Mesenchymal stem cell (in vitro differentiated cells and primary cell): ENCODE measurements around the gene ST6GALNAC3.

ENCODE experiments used
- DNase-seq: peaks from one replicate; pipeline ENCODE4 v3.0.0-alpha.2; 2013
- H2AFZ ChIP-seq: one replicate; pipeline ENCODE4 v1.6.1; 2013; ENCODE audit warnings: low read depth, mild to moderate bottlenecking, control low read depth, inconsistent platforms, low read length, moderate library complexity
- H2AK5ac ChIP-seq: 2 replicates; pipeline ENCODE4 v1.6.1; 2013; ENCODE audit warnings: low read length, moderate library complexity, mild to moderate bottlenecking, inconsistent platforms; ENCODE audit not compliant: severe bottlenecking
- H2BK120ac ChIP-seq: one replicate; pipeline ENCODE4 v1.6.1; 2013; ENCODE audit warnings: low read depth, mild to moderate bottlenecking, inconsistent platforms, low read length, moderate library complexity
- H2BK12ac ChIP-seq, 2 experiments: one replicate each; pipeline ENCODE4 v1.6.1; 2013; ENCODE audit warnings: inconsistent platforms in 2 of 2, low read length in 2 of 2, mild to moderate bottlenecking in 2 of 2, moderate library complexity in 2 of 2, control low read depth in 1 of 2
- H2BK15ac ChIP-seq: one replicate; pipeline ENCODE4 v1.6.1; 2013; ENCODE audit warnings: mild to moderate bottlenecking, low read depth, inconsistent platforms; ENCODE audit not compliant: poor library complexity, severe bottlenecking
- H2BK5ac ChIP-seq: 2 replicates; pipeline ENCODE4 v1.6.1; 2013; ENCODE audit warnings: low read depth, mild to moderate bottlenecking, low read length, control low read depth, inconsistent platforms; ENCODE audit not compliant: poor library complexity, severe bottlenecking
- H3K14ac ChIP-seq, 2 experiments: one replicate each; pipeline ENCODE4 v1.6.1; 2013; ENCODE audit warnings: inconsistent platforms in 2 of 2, low read length in 2 of 2, control low read depth in 1 of 2, mild to moderate bottlenecking in 1 of 2, moderate library complexity in 1 of 2
- H3K18ac ChIP-seq, 2 experiments: one replicate each; pipeline ENCODE4 v1.6.1; 2013; ENCODE audit warnings: inconsistent platforms in 2 of 2, low read length in 2 of 2, control low read depth in 1 of 2, low read depth in 1 of 2, mild to moderate bottlenecking in 1 of 2
- H3K23ac ChIP-seq, 2 experiments: one replicate each; pipeline ENCODE4 v1.6.1; 2013; ENCODE audit warnings: inconsistent platforms in 2 of 2, low read length in 2 of 2, mild to moderate bottlenecking in 2 of 2, moderate library complexity in 2 of 2, control low read depth in 1 of 2
- H3K27ac ChIP-seq: 2 replicates; pipeline ENCODE4 v1.5.1; 2013; ENCODE audit warnings: mild to moderate bottlenecking, moderate library complexity, low read length, control low read depth, inconsistent platforms; ENCODE audit not compliant: poor library complexity, severe bottlenecking
- H3K27me3 ChIP-seq, 2 experiments: 2 replicates each; pipeline versions ENCODE4 v1.6.1 to v1.7.0; 2013; ENCODE audit warnings: low read length in 2 of 2, mild to moderate bottlenecking in 2 of 2, moderate library complexity in 2 of 2, control low read depth in 1 of 2, inconsistent platforms in 1 of 2; ENCODE audit not compliant: control insufficient read depth in 1 of 2, insufficient read depth in 1 of 2
- H3K36me3 ChIP-seq, 2 experiments: 2 replicates each; pipeline versions ENCODE4 v1.6.1 to v1.7.0; 2013; ENCODE audit warnings: low read length in 2 of 2, control low read depth in 1 of 2, inconsistent platforms in 1 of 2, low read depth in 1 of 2, mild to moderate bottlenecking in 1 of 2; ENCODE audit not compliant: insufficient read depth in 2 of 2, control insufficient read depth in 1 of 2
- H3K4ac ChIP-seq, 2 experiments: one replicate each; pipeline ENCODE4 v1.6.1; 2013; ENCODE audit warnings: inconsistent platforms in 2 of 2, low read length in 2 of 2, mild to moderate bottlenecking in 2 of 2, moderate library complexity in 2 of 2, control low read depth in 1 of 2, low read depth in 1 of 2
- H3K4me1 ChIP-seq: 2 replicates; pipeline ENCODE4 v1.6.1; 2013; ENCODE audit warnings: low read depth, low read length, control low read depth; ENCODE audit not compliant: control insufficient read depth, insufficient read depth
- H3K4me2 ChIP-seq: 2 replicates; pipeline ENCODE4 v1.6.1; 2013; ENCODE audit warnings: low read length, mild to moderate bottlenecking, inconsistent platforms; ENCODE audit not compliant: poor library complexity, severe bottlenecking
- H3K4me3 ChIP-seq, 2 experiments: 2 replicates each; pipeline versions ENCODE4 v1.5.1 to v1.7.0; 2013; ENCODE audit warnings: low read length in 2 of 2, mild to moderate bottlenecking in 2 of 2, control low read depth in 1 of 2, low read depth in 1 of 2; ENCODE audit not compliant: insufficient read depth in 1 of 2
- H3K79me1 ChIP-seq: replicated peaks from 2 replicates; pipeline ENCODE4 v1.6.1; 2013; ENCODE audit warnings: mild to moderate bottlenecking, control low read depth, low read length, inconsistent platforms; ENCODE audit not compliant: poor library complexity, severe bottlenecking
- H3K9ac ChIP-seq: 2 replicates; pipeline ENCODE4 v1.7.0; 2013; ENCODE audit warnings: mild to moderate bottlenecking, low read length, moderate library complexity
- H3K9me3 ChIP-seq: 2 replicates; pipeline ENCODE4 v1.7.0; 2013; ENCODE audit warnings: mild to moderate bottlenecking, low read length; ENCODE audit not compliant: control insufficient read depth
- H4K8ac ChIP-seq: one replicate; pipeline ENCODE4 v1.6.1; 2013; ENCODE audit warnings: inconsistent platforms, mild to moderate bottlenecking, low read length, moderate library complexity
- H4K91ac ChIP-seq: one replicate; pipeline ENCODE4 v1.6.1; 2013; ENCODE audit warnings: mild to moderate bottlenecking, low read length, inconsistent platforms
- WGBS: methylation state at CpG from one replicate; pipeline ENCODE4 v1.1.7; 2013; ENCODE audit warnings: mixed read lengths; 5-methylcytosine and 5-hydroxymethylcytosine counted together

Gene ST6GALNAC3

DNA sequence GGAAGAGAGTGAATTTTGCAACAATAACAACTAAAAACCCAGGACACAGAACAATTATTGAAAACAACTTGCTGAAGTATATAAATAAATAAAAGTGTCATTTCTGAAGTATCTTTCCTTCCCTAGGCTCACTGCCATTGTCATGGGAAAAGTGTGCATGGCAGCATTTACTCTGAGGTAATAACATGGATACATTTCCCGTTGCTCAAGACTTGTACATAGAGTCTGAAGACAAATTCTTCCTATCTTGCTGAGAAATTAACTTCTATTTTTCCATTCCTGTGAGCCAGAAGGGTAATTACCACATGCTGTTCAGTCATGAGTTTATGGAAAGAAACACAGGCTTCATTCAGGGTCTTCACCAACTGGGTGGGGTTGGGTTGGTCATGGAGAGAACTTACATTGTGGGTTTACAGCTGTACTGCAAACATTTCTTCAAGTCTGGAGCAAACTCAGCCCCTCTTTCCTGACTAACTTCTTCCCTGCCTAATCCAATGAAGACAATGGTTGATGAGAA, 32.2 kb downstream of the ST6GALNAC3 start:
- 100% methylated on average over 1 of the region's 1 CpG for WGBS
- H2AK5ac ChIP-seq, result no peak overlapping the region
- no peak overlapping the region for H3K14ac ChIP-seq
- H2AFZ ChIP-seq, result no peak overlapping the region
- no peak overlapping the region for H3K4me3 ChIP-seq
- no peaks in the 10 kb centered on the region for H3K4me1 ChIP-seq
- H3K9me3 ChIP-seq, result no peaks in the 10 kb centered on the region
- no peak overlapping the region for H3K4ac ChIP-seq
- H3K79me1 ChIP-seq, result no peaks in the 10 kb centered on the region
- H3K18ac ChIP-seq, result no peak overlapping the region
- peaks cover 0 to 3% of the 10 kb centered on the region in 2 experiments for H3K27me3 ChIP-seq
- H2BK12ac ChIP-seq, result no peak overlapping the region
- DNase-seq, result no peak
- H3K4me2 ChIP-seq, result no peak overlapping the region
- no peaks in the 10 kb centered on the region for H3K36me3 ChIP-seq
- H3K27ac ChIP-seq, result no peak overlapping the region
- H3K23ac ChIP-seq, result no peak overlapping the region
- no peak overlapping the region for H2BK5ac ChIP-seq
- no peak overlapping the region for H2BK120ac ChIP-seq
- H3K9ac ChIP-seq, result no peak overlapping the region
- no peak overlapping the region for H4K8ac ChIP-seq
- H2BK15ac ChIP-seq, result no peak overlapping the region
- H4K91ac ChIP-seq, result no peak overlapping the region

DNA sequence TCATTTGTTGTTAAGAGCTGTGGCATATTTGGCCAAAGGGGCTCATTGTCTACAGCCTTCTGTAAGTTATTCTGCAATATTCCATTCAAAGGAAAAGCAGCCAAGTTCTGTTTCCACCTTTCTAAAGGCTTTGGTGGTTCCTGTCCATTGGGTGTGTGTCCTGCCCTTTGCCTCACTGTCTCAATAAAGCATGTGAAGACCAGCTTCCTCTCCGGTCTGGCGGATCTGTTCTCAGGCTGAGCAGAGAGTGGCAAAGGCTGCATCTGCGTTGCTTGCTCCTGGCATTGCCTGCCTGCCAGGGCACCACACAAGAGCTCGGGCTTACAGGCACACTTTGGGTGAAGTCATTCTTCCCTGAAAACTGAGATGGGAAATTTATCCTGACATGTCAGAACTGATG, 34.9 kb downstream of the ST6GALNAC3 start:
- H4K91ac ChIP-seq, result no peak overlapping the region
- H3K27ac ChIP-seq, result no peak overlapping the region
- 91% methylated on average over 4 of the region's 4 CpGs for WGBS
- H3K4me1 ChIP-seq, result no peaks in the 10 kb centered on the region
- no peak overlapping the region for H3K4me3 ChIP-seq
- no peak overlapping the region for H2AK5ac ChIP-seq
- H3K9me3 ChIP-seq, result no peaks in the 10 kb centered on the region
- H3K79me1 ChIP-seq, result no peaks in the 10 kb centered on the region
- H3K23ac ChIP-seq, result no peak overlapping the region
- no peak for DNase-seq
- no peak overlapping the region for H3K14ac ChIP-seq
- no peak overlapping the region for H2BK120ac ChIP-seq
- H3K9ac ChIP-seq, result no peak overlapping the region
- H2BK5ac ChIP-seq, result no peak overlapping the region
- H2BK12ac ChIP-seq, result no peak overlapping the region
- H3K18ac ChIP-seq, result no peak overlapping the region
- no peak overlapping the region for H2AFZ ChIP-seq
- H3K4me2 ChIP-seq, result no peak overlapping the region
- H4K8ac ChIP-seq, result no peak overlapping the region
- no peaks in the 10 kb centered on the region for H3K36me3 ChIP-seq
- peaks cover 0 to 3% of the 10 kb centered on the region in 2 experiments for H3K27me3 ChIP-seq
- H2BK15ac ChIP-seq, result no peak overlapping the region
- no peak overlapping the region for H3K4ac ChIP-seq

DNA sequence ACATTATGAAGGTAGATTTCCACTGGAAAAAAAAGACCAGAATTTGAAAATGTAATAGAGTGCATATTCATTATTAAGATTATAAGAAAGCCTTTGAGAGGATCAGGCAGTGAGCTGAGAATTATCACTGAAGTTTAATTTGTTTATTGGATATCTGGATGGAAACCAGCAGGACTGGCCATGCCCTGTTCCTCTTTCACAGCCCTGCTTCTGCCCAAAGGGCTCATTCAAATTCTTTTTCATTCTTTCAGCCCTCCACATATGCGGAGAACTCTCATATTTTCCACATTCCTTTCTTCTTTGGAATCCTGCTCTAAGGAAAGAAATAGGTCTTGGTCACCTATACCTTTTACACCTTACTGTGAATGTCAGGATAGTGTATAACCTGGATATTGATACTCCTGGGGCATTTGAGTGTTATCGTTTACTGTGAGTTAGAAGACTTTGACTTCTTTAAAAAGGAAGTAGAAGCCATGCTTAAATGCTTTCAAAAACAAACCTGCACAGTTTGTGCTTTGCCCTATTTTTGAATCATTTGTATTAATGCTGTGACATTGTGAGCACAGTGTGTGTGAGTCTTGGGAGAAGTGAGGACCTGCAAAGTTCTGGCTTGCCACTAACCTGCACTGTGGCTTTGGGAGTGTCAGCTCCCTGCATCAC, 35.5 kb downstream of the ST6GALNAC3 start:
- Histone ChIP-seq H2BK12ac (no peak overlapping the region), H3K4me2 (no peak overlapping the region), H2BK15ac (no peak overlapping the region), H2BK120ac (no peak overlapping the region), H2AFZ (no peak overlapping the region), H3K27ac (no peak overlapping the region), H3K36me3 (no peaks in the 10 kb centered on the region), H3K18ac (no peak overlapping the region), H3K14ac (no peak overlapping the region), H3K4ac (no peak overlapping the region), H2AK5ac (no peak overlapping the region), H3K9me3 (no peaks in the 10 kb centered on the region), H3K4me1 (no peaks in the 10 kb centered on the region), H3K79me1 (no peaks in the 10 kb centered on the region), H3K23ac (no peak overlapping the region), H2BK5ac (no peak overlapping the region), H4K8ac (no peak overlapping the region), H3K9ac (no peak overlapping the region), H4K91ac (no peak overlapping the region), H3K4me3 (no peak overlapping the region), H3K27me3 (peaks cover 0 to 3% of the 10 kb centered on the region in 2 experiments)
- no CpG with 5 or more reads among the region's 2 CpGs for WGBS
- no peak for DNase-seq

DNA sequence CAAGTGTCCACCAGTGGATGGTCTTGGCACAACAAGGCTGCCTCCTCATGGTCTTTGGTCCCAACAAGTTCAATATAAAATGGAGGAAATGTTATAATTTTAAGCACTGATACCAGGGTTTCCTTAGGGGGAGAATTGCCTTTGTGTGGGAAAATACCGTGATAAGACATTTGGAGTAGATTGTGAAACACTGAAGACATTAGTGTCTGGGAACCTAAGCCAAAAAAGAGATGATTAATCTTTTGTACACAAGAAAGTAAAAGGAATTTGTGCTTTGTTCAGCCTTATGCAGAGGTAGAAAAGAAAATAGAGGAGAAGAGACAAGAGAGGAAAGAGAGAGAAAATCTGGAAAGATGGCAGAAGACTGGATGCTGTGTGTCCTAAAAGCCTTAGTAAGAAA, 36.1 kb downstream of the ST6GALNAC3 start:
- Histone ChIP-seq H4K8ac (no peak overlapping the region), H2AK5ac (no peak overlapping the region), H2AFZ (no peak overlapping the region), H3K4me2 (no peak overlapping the region), H2BK120ac (no peak overlapping the region), H3K27me3 (peaks cover 0 to 3% of the 10 kb centered on the region in 2 experiments), H3K18ac (no peak overlapping the region), H3K14ac (no peak overlapping the region), H2BK5ac (no peak overlapping the region), H3K79me1 (no peaks in the 10 kb centered on the region), H3K9ac (no peak overlapping the region), H3K23ac (no peak overlapping the region), H3K4me1 (no peaks in the 10 kb centered on the region), H3K4ac (no peak overlapping the region), H3K9me3 (no peaks in the 10 kb centered on the region), H3K36me3 (no peaks in the 10 kb centered on the region), H4K91ac (no peak overlapping the region), H3K4me3 (no peak overlapping the region), H3K27ac (no peak overlapping the region), H2BK15ac (no peak overlapping the region), H2BK12ac (no peak overlapping the region)
- no peak for DNase-seq
- WGBS, result 94% methylated on average over 1 of the region's 1 CpG
